ENCODE data around the gene RNF11. TPM values are rescaled to one million over a fixed set of nuclear protein-coding genes. Genes with fewer than 3 reads are reported as not detected.

Gene RNF11
- total RNA-seq, 1 experiment from 2014 or later: 55.8 TPM

DNA sequence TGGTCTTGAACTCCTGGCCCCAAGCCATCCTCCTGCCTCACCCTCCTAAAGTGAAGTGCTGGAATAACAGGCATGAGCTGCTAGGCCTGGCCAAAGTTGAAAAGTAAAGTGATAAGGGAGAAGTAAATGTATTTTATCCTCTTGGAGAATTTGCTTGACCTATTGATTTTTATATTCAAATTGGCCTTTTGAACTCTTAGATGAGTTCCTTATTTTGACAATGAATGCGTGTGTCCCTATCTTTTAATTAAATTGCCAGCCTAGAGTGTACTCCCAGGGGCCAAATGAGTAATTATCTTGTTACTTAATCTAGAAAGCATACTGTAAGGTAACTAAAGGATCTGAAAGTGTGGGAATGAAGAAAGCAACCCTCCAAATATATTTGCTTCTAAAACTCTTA, 11.4 kb downstream of the RNF11 start:
- Histone ChIP-seq H2BK12ac (ENCODE audit: insufficient read length, low read depth, low read length) (no peak overlapping the region), H3T11ph (ENCODE audit: low read length) (no peak overlapping the region), H3K9me3 (ENCODE audit: control insufficient read depth, low read depth, low read length) (no peaks in the 10 kb centered on the region), H3K79me1 (ENCODE audit: insufficient read depth, low read depth, low read length, poor library complexity, severe bottlenecking) (no peaks in the 10 kb centered on the region), H3K27ac (ENCODE audit: insufficient read length, low read depth, low read length) (no peak overlapping the region), H3K4me2 (ENCODE audit: insufficient read depth, insufficient read length, low read length) (no peak overlapping the region), H3K23me2 (ENCODE audit: insufficient read length, low read depth, low read length, poor library complexity, severe bottlenecking) (no peaks in the 10 kb centered on the region), H3K4ac (ENCODE audit: low read depth, low read length) (no peak overlapping the region), H2BK15ac (ENCODE audit: low read depth, low read length) (no peak overlapping the region), H4K8ac (replicated peaks; ENCODE audit: insufficient read length, low read depth, low read length) (no peak overlapping the region), H4K91ac (ENCODE audit: insufficient read length, low read depth, low read length) (no peak overlapping the region), H4K20me1 (ENCODE audit: control insufficient read depth, insufficient read depth, insufficient read length) (no peaks in the 10 kb centered on the region), H2BK120ac (ENCODE audit: low read depth, low read length, poor library complexity, severe bottlenecking) (no peak overlapping the region), H2AFZ (ENCODE audit: low read length) (no peak overlapping the region), H3K4me1 (ENCODE audit: insufficient read depth, low read length) (no peaks in the 10 kb centered on the region; the same call in 1 of the 2 replicates), H3K56ac (ENCODE audit: insufficient read length, low read depth, low read length) (no peak overlapping the region), H4K5ac (ENCODE audit: insufficient read length, low read depth, low read length) (no peak overlapping the region), H3K23ac (ENCODE audit: insufficient read length, low read depth, low read length) (no peak overlapping the region), H2BK5ac (ENCODE audit: insufficient read length, low read length) (no peak overlapping the region), H3K18ac (ENCODE audit: insufficient read length, low read depth, low read length) (no peak overlapping the region), H2BK20ac (ENCODE audit: low read depth, low read length, poor library complexity, severe bottlenecking) (no peak overlapping the region), H3K27me3 (ENCODE audit: insufficient read depth, low read length) (no peaks in the 10 kb centered on the region), H3K79me2 (ENCODE audit: insufficient read depth, low read length) (peaks cover 9% of the 10 kb centered on the region; the same call in 1 of the 2 replicates), H2AK5ac (ENCODE audit: insufficient read length, low read length) (no peak overlapping the region), H3K14ac (ENCODE audit: insufficient read depth, low read length) (no peak overlapping the region), H3K9ac (ENCODE audit: extremely low read depth, insufficient read length, low read length) (no peak overlapping the region)
- peaks cover 0 to 9% of the 10 kb centered on the region in 2 experiments; a peak in 1 of 4 replicates for H3K4me1 Mint-ChIP-seq
- H3K27ac Mint-ChIP-seq: 0 out of 7 replicates have a peak overlapping the region, but pooled peaks of 1 of the 3 experiments have one; percentile 10
- H3K27me3 Mint-ChIP-seq (ENCODE audit: low read depth): no peaks in the 10 kb centered on the region
- no peak overlapping the region for H3K4me3 Mint-ChIP-seq
- H3K9me3 Mint-ChIP-seq: no peaks in the 10 kb centered on the region
- no CpG with 5 or more reads among the region's 1 CpG for WGBS (ENCODE audit: extremely low coverage, insufficient read length, low lambda C conversion rate)
- H3K36me3 Mint-ChIP-seq (ENCODE audit: insufficient read depth in 1 of 3, low read depth in 3 of 3): peaks cover 1 to 9% (median 3%) of the 10 kb centered on the region in 3 experiments; a peak in 3 of 7 replicates
- no peak for DNase-seq
- TF ChIP-seq, protein P1, sequence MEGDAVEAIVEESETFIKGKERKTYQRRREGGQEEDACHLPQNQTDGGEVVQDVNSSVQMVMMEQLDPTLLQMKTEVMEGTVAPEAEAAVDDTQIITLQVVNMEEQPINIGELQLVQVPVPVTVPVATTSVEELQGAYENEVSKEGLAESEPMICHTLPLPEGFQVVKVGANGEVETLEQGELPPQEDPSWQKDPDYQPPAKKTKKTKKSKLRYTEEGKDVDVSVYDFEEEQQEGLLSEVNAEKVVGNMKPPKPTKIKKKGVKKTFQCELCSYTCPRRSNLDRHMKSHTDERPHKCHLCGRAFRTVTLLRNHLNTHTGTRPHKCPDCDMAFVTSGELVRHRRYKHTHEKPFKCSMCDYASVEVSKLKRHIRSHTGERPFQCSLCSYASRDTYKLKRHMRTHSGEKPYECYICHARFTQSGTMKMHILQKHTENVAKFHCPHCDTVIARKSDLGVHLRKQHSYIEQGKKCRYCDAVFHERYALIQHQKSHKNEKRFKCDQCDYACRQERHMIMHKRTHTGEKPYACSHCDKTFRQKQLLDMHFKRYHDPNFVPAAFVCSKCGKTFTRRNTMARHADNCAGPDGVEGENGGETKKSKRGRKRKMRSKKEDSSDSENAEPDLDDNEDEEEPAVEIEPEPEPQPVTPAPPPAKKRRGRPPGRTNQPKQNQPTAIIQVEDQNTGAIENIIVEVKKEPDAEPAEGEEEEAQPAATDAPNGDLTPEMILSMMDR (conservative IDR thresholded peaks at IDR 0.05): no peak

All from H9 (cell line).